ENCODE measurements around the gene SEMA5A.

The SEMA5A gene

GRCh38 chr5:9376363-9377117 is 169.3 kb downstream of the SEMA5A start:
- no peak for TF ChIP-seq CTCF (conservative IDR thresholded peaks at IDR 0.05)
- no peak overlapping the region for H3K27ac ChIP-seq

- H3K27ac ChIP-seq, result no peak overlapping the region
Measured at GRCh38 chr5:9375756-9376155, 170.1 kb downstream of the SEMA5A start.

GRCh38 chr5:9374025-9374424 is 171.8 kb downstream of the SEMA5A start:
- H3K27ac ChIP-seq, result no peak overlapping the region
- TF ChIP-seq CTCF (conservative IDR thresholded peaks at IDR 0.05), result no peak

More at GRCh38 chr5:9375756-9376155, 170.1 kb downstream of the SEMA5A start:
- no peak for TF ChIP-seq CTCF (conservative IDR thresholded peaks at IDR 0.05)

GRCh38 chr5:9373571-9373970 is 172.3 kb downstream of the SEMA5A start:
- no peak for TF ChIP-seq CTCF (conservative IDR thresholded peaks at IDR 0.05)
- H3K27ac ChIP-seq, result no peak overlapping the region

- no peak for TF ChIP-seq CTCF (conservative IDR thresholded peaks at IDR 0.05)
- no peak overlapping the region for H3K27ac ChIP-seq
Measured at GRCh38 chr5:9370256-9370655, 175.6 kb downstream of the SEMA5A start.

GRCh38 chr5:9365512-9365911 is 180.4 kb downstream of the SEMA5A start:
- H3K27ac ChIP-seq, result no peak overlapping the region
- TF ChIP-seq CTCF (conservative IDR thresholded peaks at IDR 0.05), result no peak

- no peak for TF ChIP-seq CTCF (conservative IDR thresholded peaks at IDR 0.05)
- H3K27ac ChIP-seq, result no peak overlapping the region
Measured at GRCh38 chr5:9363449-9363848, 182.4 kb downstream of the SEMA5A start.

Measured in VCaP (cell line).